SK-N-SH treated with all-trans-retinoic acid at 6 μM for 48 hours (cell line): Measurements from ENCODE around the gene CHST15.

Experiments used
- ATAC-seq: fragments of 200-7000 bp; cut with Tn5 transposase; 3 replicates; pipeline ENCODE4 v1.9.1; 2020; ENCODE audit warnings: mild to moderate bottlenecking, moderate library complexity
- ARNTL ChIP-seq: fragments of 450-650 bp; formaldehyde crosslinking; IDR thresholded peaks from 2 replicates; pipeline ENCODE4 v1.5.0; 2020; ENCODE audit warnings: low read depth, mild to moderate bottlenecking, moderate library complexity, borderline replicate concordance
- BACH2 ChIP-seq: fragments of 250-450 bp; sonication (Bioruptor Pico); IDR thresholded peaks from 2 replicates; pipeline ENCODE4 v1.9.0; 2021; ENCODE audit warnings: mild to moderate bottlenecking, borderline replicate concordance
- ESRRG ChIP-seq: fragments of 250-450 bp; sonication (Bioruptor Pico); IDR thresholded peaks from 2 replicates; pipeline ENCODE4 v1.6.1; 2021; ENCODE audit warnings: mild to moderate bottlenecking
- GLIS3 ChIP-seq: fragments of 250-450 bp; sonication (Bioruptor Pico); IDR thresholded peaks from 2 replicates; pipeline ENCODE4 v1.5.0; 2020; ENCODE audit warnings: mild to moderate bottlenecking, moderate library complexity
- ISL1 ChIP-seq: fragments of 250-450 bp; sonication (Bioruptor Pico); IDR thresholded peaks from 2 replicates; pipeline ENCODE4 v2.1.2; 2022; ENCODE audit warnings: mild to moderate bottlenecking, moderate library complexity
- PPARA ChIP-seq: fragments of 250-450 bp; sonication (Bioruptor Pico); IDR thresholded peaks from 2 replicates; pipeline ENCODE4 v1.5.0; 2020; ENCODE audit warnings: mild to moderate bottlenecking, borderline replicate concordance
- SNAI2 ChIP-seq: fragments of 250-450 bp; sonication (Bioruptor Pico); IDR thresholded peaks from 2 replicates; pipeline ENCODE4 v1.5.0; 2020; ENCODE audit warnings: mild to moderate bottlenecking, moderate library complexity
- TCF4 ChIP-seq: fragments of 250-450 bp; sonication (Bioruptor Pico); IDR thresholded peaks from 2 replicates; pipeline ENCODE4 v1.8.0; 2021; ENCODE audit warnings: mild to moderate bottlenecking, moderate library complexity, borderline replicate concordance
- TOX ChIP-seq: fragments of 250-450 bp; sonication (Bioruptor Pico); IDR thresholded peaks from 2 replicates; pipeline ENCODE4 v1.8.0; 2021; ENCODE audit warnings: mild to moderate bottlenecking, moderate library complexity, borderline replicate concordance
- ZC3H10 ChIP-seq: fragments of 250-450 bp; sonication (Bioruptor Pico); IDR thresholded peaks from 2 replicates; pipeline ENCODE4 v1.5.1; 2021; ENCODE audit warnings: mild to moderate bottlenecking, moderate library complexity
- ZFP3 ChIP-seq: fragments of 250-450 bp; sonication (Bioruptor Pico); IDR thresholded peaks from 2 replicates; pipeline ENCODE4 v1.5.0; 2020; ENCODE audit warnings: mild to moderate bottlenecking, moderate library complexity
- ZFP30 ChIP-seq: fragments of 450-650 bp; formaldehyde crosslinking; IDR thresholded peaks from 2 replicates; pipeline ENCODE4 v1.5.0; 2022; ENCODE audit warnings: mild to moderate bottlenecking, moderate library complexity
- ZNF565 ChIP-seq: fragments of 450-650 bp; formaldehyde crosslinking; conservative IDR thresholded peaks from 2 replicates; pipeline ENCODE4 v1.5.0; 2020; ENCODE audit warnings: low read depth, mild to moderate bottlenecking, moderate library complexity
- ZNF70 ChIP-seq: fragments of 450-650 bp; formaldehyde crosslinking; IDR thresholded peaks from 2 replicates; pipeline ENCODE4 v1.5.0; 2020; ENCODE audit warnings: mild to moderate bottlenecking, moderate library complexity
- ZNF8 ChIP-seq: fragments of 450-650 bp; formaldehyde crosslinking; IDR thresholded peaks from 2 replicates; pipeline ENCODE4 v1.5.0; 2020; ENCODE audit warnings: mild to moderate bottlenecking, moderate library complexity
- TF ChIP-seq, protein P1 (sequence below): fragments of 250-450 bp; sonication (Bioruptor Pico); IDR thresholded peaks from 2 replicates; pipeline ENCODE4 v1.8.0; 2021; ENCODE audit warnings: low read depth, mild to moderate bottlenecking, moderate library complexity, borderline replicate concordance
- TF ChIP-seq, protein P2 (sequence below): fragments of 250-450 bp; sonication (Bioruptor Pico); IDR thresholded peaks from 2 replicates; pipeline ENCODE4 v1.5.1; 2020; ENCODE audit warnings: low read depth, mild to moderate bottlenecking, moderate library complexity
- TF ChIP-seq, protein P3 (sequence below): fragments of 250-450 bp; sonication (Bioruptor Pico); IDR thresholded peaks from 2 replicates; pipeline ENCODE4 v1.8.0; 2020; ENCODE audit warnings: mild to moderate bottlenecking, moderate library complexity, borderline replicate concordance
- TF ChIP-seq, protein P4 (sequence below): fragments of 250-450 bp; sonication (Bioruptor Pico); IDR thresholded peaks from 2 replicates; pipeline ENCODE4 v1.5.1; 2021; ENCODE audit warnings: mild to moderate bottlenecking, moderate library complexity
- TF ChIP-seq, protein P5 (sequence below): fragments of 250-450 bp; sonication (Bioruptor Pico); IDR thresholded peaks from 2 replicates; pipeline ENCODE4 v1.5.0; 2020; ENCODE audit warnings: mild to moderate bottlenecking, moderate library complexity

The CHST15 gene

DNA sequence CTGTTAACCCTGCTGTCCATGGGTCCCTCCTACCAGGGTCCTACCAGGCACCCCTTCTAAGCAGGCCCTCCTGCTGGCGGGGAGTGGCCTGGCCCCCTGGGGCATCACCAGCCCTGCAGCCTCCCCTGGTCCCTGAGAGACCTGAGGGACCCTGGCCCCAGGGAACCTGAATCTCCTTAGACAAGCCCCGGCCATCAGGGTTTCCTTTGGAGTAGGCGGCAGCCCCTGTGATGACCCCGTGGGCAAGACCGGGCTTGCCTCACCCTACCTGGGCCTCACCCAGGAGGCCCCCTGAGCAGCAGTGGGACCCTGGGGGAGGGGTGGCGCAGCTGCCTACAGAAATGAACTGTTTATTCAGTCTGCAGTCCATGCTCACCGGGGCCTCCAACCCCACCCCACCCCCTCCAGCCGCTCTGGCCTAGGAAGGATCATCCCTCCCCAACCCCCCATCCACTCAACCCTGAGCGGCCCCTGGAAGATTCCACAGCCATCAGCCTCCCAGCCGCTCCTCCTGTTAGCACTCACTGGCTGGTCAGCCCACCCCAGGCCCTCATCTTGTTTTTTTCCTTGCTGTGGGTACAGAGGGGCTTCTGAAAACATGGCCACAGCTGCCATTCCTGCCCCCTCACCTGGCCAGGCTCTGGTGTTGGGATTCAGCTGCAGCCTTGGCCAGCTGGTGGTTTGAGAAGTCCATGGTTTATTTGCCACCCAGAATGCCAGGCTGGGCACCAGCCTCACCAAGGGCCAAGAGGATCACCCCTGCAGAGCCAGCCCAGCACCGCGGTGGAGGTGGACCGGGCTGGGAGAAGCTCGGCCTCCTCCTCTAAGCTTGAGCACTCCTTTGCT is 34.8 kb upstream of the CHST15 start:
- no peak for ATAC-seq
- no peak for TF ChIP-seq ZNF8
- TF ChIP-seq, protein P1, sequence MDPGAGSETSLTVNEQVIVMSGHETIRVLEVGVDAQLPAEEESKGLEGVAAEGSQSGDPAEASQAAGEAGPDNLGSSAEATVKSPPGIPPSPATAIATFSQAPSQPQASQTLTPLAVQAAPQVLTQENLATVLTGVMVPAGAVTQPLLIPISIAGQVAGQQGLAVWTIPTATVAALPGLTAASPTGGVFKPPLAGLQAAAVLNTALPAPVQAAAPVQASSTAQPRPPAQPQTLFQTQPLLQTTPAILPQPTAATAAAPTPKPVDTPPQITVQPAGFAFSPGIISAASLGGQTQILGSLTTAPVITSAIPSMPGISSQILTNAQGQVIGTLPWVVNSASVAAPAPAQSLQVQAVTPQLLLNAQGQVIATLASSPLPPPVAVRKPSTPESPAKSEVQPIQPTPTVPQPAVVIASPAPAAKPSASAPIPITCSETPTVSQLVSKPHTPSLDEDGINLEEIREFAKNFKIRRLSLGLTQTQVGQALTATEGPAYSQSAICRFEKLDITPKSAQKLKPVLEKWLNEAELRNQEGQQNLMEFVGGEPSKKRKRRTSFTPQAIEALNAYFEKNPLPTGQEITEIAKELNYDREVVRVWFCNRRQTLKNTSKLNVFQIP (CRISPR knock-in tag): no peak
- TF ChIP-seq ZNF565: no peak

DNA sequence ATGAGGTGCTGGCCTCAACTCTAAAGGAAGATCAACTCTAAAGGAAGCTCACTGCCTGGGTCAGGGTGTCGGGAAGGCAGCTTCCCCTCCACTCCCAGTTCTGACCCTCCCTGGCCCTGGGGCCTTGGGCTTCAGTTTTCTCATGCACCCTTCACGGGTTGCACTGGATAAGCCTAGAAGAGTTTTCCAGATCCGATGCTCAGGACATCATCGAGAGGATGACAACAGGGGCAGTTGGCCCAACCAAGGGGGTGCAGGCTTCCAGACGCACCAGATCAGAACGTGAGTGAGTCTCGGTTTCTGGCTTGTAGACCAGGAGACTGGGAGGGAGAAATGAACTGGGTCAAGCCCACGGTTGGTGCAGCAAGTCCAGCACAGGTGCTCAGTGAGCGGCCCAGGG is 34.2 kb upstream of the CHST15 start:
- no peak for ATAC-seq
- TF ChIP-seq ZNF70 (CRISPR knock-in tag): no peak
- no peak for TF ChIP-seq ARNTL (CRISPR knock-in tag)
- TF ChIP-seq, protein P2, sequence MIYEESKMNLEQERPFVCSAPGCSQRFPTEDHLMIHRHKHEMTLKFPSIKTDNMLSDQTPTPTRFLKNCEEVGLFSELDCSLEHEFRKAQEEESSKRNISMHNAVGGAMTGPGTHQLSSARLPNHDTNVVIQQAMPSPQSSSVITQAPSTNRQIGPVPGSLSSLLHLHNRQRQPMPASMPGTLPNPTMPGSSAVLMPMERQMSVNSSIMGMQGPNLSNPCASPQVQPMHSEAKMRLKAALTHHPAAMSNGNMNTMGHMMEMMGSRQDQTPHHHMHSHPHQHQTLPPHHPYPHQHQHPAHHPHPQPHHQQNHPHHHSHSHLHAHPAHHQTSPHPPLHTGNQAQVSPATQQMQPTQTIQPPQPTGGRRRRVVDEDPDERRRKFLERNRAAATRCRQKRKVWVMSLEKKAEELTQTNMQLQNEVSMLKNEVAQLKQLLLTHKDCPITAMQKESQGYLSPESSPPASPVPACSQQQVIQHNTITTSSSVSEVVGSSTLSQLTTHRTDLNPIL: no peak
- TF ChIP-seq TCF4 (CRISPR knock-in tag): no peak
- TF ChIP-seq ZFP30: no peak
- no peak for TF ChIP-seq ESRRG (CRISPR knock-in tag)
- TF ChIP-seq, protein P3, sequence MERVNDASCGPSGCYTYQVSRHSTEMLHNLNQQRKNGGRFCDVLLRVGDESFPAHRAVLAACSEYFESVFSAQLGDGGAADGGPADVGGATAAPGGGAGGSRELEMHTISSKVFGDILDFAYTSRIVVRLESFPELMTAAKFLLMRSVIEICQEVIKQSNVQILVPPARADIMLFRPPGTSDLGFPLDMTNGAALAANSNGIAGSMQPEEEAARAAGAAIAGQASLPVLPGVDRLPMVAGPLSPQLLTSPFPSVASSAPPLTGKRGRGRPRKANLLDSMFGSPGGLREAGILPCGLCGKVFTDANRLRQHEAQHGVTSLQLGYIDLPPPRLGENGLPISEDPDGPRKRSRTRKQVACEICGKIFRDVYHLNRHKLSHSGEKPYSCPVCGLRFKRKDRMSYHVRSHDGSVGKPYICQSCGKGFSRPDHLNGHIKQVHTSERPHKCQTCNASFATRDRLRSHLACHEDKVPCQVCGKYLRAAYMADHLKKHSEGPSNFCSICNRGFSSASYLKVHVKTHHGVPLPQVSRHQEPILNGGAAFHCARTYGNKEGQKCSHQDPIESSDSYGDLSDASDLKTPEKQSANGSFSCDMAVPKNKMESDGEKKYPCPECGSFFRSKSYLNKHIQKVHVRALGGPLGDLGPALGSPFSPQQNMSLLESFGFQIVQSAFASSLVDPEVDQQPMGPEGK (CRISPR knock-in tag): no peak
- TF ChIP-seq, protein P1 (CRISPR knock-in tag): no peak
- TF ChIP-seq, all 23 proteins: peak for 0

DNA sequence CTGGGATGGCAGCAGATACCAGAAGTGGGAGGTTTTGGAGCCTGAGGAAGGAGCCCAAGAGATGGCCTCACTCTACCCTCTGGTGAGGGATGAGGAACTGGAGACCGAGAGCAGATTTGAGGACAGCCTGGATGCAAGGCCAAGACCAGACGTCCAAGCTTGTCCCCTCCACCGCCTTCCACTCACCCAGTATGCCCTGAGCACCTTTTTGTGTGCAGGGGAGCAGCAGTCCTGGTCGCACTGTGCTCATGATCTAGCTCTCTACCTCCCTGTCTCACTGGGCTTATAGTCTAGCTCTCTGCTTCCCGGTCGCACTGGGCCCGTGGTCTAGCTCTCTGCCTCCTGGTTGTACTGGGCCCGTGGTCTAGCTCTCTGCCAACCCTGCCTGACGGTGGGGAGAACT is 33.6 kb upstream of the CHST15 start:
- no peak for ATAC-seq
- TF ChIP-seq ZFP3 (CRISPR knock-in tag) (no peak), ARNTL (CRISPR knock-in tag) (no peak), ZC3H10 (CRISPR knock-in tag) (no peak), PPARA (CRISPR knock-in tag) (no peak), BACH2 (no peak), SNAI2 (CRISPR knock-in tag) (no peak), ZNF8 (no peak), TOX (CRISPR knock-in tag) (no peak), GLIS3 (CRISPR knock-in tag) (no peak), ZNF70 (CRISPR knock-in tag) (no peak), ISL1 (CRISPR knock-in tag) (no peak)
- TF ChIP-seq, protein P4, sequence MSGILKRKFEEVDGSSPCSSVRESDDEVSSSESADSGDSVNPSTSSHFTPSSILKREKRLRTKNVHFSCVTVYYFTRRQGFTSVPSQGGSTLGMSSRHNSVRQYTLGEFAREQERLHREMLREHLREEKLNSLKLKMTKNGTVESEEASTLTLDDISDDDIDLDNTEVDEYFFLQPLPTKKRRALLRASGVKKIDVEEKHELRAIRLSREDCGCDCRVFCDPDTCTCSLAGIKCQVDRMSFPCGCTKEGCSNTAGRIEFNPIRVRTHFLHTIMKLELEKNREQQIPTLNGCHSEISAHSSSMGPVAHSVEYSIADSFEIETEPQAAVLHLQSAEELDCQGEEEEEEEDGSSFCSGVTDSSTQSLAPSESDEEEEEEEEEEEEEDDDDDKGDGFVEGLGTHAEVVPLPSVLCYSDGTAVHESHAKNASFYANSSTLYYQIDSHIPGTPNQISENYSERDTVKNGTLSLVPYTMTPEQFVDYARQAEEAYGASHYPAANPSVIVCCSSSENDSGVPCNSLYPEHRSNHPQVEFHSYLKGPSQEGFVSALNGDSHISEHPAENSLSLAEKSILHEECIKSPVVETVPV (CRISPR knock-in tag): no peak

DNA sequence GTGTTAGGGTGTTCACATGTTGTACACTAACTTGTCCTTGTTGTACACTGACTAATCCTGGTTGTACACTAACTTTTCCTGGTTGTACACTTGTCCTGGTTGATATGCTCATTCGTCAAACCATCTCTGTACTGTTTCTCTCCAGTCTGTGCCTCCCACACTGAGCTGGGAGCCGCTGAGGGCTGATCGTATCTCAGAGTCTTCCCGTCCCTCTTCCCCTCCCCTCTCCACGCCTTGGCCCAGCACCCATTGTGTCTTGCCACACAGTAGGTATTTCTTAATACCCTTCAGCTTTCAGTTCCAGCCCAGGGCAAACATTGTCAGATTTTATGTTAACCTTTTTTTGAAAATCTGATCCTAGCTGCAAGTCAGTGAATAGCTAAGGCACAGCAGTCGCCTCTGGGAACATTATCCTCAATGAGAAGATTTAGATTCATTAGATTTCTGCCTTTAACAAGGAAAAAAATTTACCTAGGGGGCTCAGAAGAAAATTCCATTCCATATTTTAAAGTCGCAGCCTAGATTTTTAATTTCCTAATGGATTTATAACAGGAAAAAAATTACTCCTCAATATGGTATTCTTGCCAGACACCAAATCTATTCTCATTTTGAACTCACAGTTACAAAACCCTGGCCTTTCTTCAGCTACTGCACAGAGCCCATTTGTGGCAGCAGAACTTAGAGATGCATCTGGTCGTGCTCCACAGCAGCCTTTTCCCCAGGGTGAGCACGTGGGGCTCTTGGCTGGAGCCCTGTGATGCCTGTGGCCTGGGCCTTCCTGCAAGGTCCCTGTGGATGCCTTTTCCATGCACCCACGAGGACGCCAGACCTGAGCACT is 33.0 kb upstream of the CHST15 start:
- ATAC-seq: no peak
- TF ChIP-seq ZC3H10 (CRISPR knock-in tag): no peak
- TF ChIP-seq ESRRG (CRISPR knock-in tag): no peak
- no peak for TF ChIP-seq ZNF70 (CRISPR knock-in tag)
- TF ChIP-seq ZFP3 (CRISPR knock-in tag): no peak
- no peak for TF ChIP-seq PPARA (CRISPR knock-in tag)
- TF ChIP-seq, protein P5, sequence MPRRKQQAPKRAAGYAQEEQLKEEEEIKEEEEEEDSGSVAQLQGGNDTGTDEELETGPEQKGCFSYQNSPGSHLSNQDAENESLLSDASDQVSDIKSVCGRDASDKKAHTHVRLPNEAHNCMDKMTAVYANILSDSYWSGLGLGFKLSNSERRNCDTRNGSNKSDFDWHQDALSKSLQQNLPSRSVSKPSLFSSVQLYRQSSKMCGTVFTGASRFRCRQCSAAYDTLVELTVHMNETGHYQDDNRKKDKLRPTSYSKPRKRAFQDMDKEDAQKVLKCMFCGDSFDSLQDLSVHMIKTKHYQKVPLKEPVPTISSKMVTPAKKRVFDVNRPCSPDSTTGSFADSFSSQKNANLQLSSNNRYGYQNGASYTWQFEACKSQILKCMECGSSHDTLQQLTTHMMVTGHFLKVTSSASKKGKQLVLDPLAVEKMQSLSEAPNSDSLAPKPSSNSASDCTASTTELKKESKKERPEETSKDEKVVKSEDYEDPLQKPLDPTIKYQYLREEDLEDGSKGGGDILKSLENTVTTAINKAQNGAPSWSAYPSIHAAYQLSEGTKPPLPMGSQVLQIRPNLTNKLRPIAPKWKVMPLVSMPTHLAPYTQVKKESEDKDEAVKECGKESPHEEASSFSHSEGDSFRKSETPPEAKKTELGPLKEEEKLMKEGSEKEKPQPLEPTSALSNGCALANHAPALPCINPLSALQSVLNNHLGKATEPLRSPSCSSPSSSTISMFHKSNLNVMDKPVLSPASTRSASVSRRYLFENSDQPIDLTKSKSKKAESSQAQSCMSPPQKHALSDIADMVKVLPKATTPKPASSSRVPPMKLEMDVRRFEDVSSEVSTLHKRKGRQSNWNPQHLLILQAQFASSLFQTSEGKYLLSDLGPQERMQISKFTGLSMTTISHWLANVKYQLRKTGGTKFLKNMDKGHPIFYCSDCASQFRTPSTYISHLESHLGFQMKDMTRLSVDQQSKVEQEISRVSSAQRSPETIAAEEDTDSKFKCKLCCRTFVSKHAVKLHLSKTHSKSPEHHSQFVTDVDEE (CRISPR knock-in tag): no peak
